PFSK-1 (cell line): ENCODE measurements around the gene TRIM63.

Experiments
- FOXP2 ChIP-seq: optimal IDR thresholded peaks from 2 replicates; pipeline ENCODE3; 2011; ENCODE audit warnings: borderline replicate concordance, control low read depth, inconsistent platforms; ENCODE audit not compliant: insufficient read depth; ENCODE audit errors: extremely low read length, extremely low read depth
- POLR2AphosphoS5 ChIP-seq: IDR thresholded peaks from 2 replicates; pipeline ENCODE4 v1.6.1; 2012; ENCODE audit warnings: low read depth, mild to moderate bottlenecking, control low read depth, low read length, moderate library complexity
- REST ChIP-seq, 2 experiments: IDR thresholded peaks; 2 replicates each; pipeline versions ENCODE4 v1.6.1 to v1.8.0; 2011 to 2012; ENCODE audit warnings: low read depth in 2 of 2, low read length in 2 of 2, control low read depth in 1 of 2, inconsistent platforms in 1 of 2, mild to moderate bottlenecking in 1 of 2, moderate library complexity in 1 of 2; ENCODE audit not compliant: insufficient read depth in 1 of 2
- SIN3A ChIP-seq: IDR thresholded peaks from 2 replicates; pipeline ENCODE4 v1.6.1; 2012; ENCODE audit warnings: mild to moderate bottlenecking, low read length, moderate library complexity, borderline replicate concordance; ENCODE audit not compliant: insufficient read depth
- TAF1 ChIP-seq: IDR thresholded peaks from 2 replicates; pipeline ENCODE4 v1.6.1; 2012; ENCODE audit warnings: low read length, control low read depth, borderline replicate concordance; ENCODE audit not compliant: insufficient read depth

TRIM63 gene

GRCh38 chr1:26032656-26033357 lies 34.6 kb downstream of the TRIM63 start:
- TF ChIP-seq SIN3A: no peak

DNA sequence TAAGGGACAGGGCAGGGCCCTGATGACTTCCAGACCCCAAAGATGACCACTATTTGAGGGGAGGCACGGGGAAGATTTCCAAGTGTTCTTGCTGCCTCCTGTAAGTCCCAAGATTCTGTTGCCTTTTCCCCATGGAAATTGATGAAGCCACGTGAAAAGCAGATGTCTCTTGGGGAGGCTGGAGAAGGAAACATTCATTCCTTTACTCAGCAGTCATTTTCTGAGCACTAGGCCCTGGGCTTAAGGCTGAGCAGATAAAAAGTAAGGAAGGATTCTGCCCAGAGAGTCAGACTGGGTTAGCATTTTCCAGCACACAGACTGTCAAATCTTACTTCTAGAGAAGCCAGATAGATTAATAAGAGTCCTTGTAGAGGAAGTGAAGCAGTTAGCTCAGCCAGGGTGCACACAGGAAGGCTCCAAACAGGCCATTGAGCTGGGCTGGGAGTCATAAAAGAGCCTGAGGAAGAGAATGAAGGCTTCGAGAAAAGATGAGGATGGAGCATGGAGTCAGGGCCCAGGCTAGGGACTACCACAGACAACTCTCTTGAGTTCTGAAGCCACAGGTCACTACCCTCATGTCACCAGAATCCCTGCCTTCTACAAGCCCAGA lies 35.7 kb downstream of the TRIM63 start:
- TF ChIP-seq REST (IDR thresholded peaks at IDR 0.05; ENCODE audit: insufficient read depth in 1 of 2, low read depth in 2 of 2, low read length in 2 of 2): no peak
- no peak for TF ChIP-seq FOXP2
- TF ChIP-seq TAF1: no peak
- no peak for TF ChIP-seq POLR2AphosphoS5
- no peak for TF ChIP-seq SIN3A

- TF ChIP-seq TAF1 (no peak), SIN3A (no peak), POLR2AphosphoS5 (no peak)
Measured at GRCh38 chr1:26031196-26031595, 36.2 kb downstream of the TRIM63 start.

DNA sequence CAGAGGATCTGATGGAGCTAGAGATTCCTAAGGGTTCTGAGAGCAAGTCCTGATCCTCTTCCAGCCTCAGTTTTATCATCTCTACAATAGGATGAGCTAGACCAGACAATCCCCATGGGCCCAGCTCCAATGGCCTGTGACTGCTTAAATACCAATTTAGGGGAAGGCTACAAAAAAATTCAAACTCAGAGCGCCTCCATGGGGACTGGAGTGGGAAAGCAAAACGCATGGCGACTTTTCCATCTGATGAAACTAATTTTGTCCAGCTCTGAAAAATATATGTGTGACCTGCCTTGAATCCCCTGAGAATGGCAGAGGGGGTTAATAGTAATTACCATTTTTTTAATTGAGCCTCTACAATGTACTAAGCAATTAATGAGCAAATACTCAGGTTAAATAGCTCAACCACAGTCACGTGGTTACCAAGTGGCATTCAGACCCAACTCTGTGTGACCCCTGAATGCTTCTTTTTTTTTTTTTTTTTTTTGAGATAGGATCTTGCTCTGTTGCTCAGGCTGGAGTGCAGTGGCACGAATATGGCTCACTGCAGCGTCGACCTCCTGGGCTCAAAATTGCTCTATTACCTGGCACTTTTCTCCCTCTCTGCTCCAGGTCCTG lies 37.5 kb downstream of the TRIM63 start:
- TF ChIP-seq SIN3A (no peak), TAF1 (no peak), POLR2AphosphoS5 (no peak), FOXP2 (no peak), REST (IDR thresholded peaks at IDR 0.05; ENCODE audit: insufficient read depth in 1 of 2, low read depth in 2 of 2, low read length in 2 of 2) (no peak)

GRCh38 chr1:26029054-26029863 lies 38.2 kb downstream of the TRIM63 start:
- TF ChIP-seq SIN3A: no peak
- no peak for TF ChIP-seq POLR2AphosphoS5
- no peak for TF ChIP-seq REST (IDR thresholded peaks at IDR 0.05; ENCODE audit: insufficient read depth in 1 of 2, low read depth in 2 of 2, low read length in 2 of 2)
- TF ChIP-seq TAF1: no peak
- TF ChIP-seq FOXP2: no peak
